Duodenal mucosa (tissue), 2 donors: ENCODE data around the gene FAM168A.

Experiments
- H3K27ac ChIP-seq: one replicate; pipeline ENCODE4 v1.7.0; 2013; ENCODE audit warnings: low read depth, low read length
- H3K27me3 ChIP-seq, 2 donors: one replicate each; pipeline ENCODE4 v1.7.0; 2013; ENCODE audit warnings: low read length in 2 of 2, control low read depth in 1 of 2; ENCODE audit not compliant: insufficient read depth in 2 of 2, control insufficient read depth in 1 of 2
- H3K36me3 ChIP-seq, 2 donors: one replicate each; pipeline ENCODE4 v1.7.0; 2013; ENCODE audit warnings: low read length in 2 of 2, control low read depth in 1 of 2; ENCODE audit not compliant: insufficient read depth in 2 of 2, control insufficient read depth in 1 of 2
- H3K4me1 ChIP-seq, 2 donors: one replicate each; pipeline ENCODE4 v1.7.0; 2013; ENCODE audit warnings: low read length in 2 of 2, control low read depth in 1 of 2; ENCODE audit not compliant: insufficient read depth in 2 of 2, control insufficient read depth in 1 of 2
- H3K4me3 ChIP-seq, 2 donors: one replicate each; pipeline ENCODE4 v1.7.0; 2013; ENCODE audit warnings: low read length in 2 of 2, low read depth in 1 of 2
- H3K9ac ChIP-seq, 2 donors: one replicate each; pipeline ENCODE4 v1.7.0; 2013; ENCODE audit warnings: low read length in 2 of 2, low read depth in 1 of 2
- H3K9me3 ChIP-seq, 2 donors: one replicate each; pipeline ENCODE4 v1.7.0; 2013; ENCODE audit warnings: low read length in 2 of 2, control low read depth in 1 of 2; ENCODE audit not compliant: control insufficient read depth in 1 of 2

The FAM168A gene

GRCh38 chr11:73356979-73357860 is 240.7 kb downstream of the FAM168A start:
- no peak overlapping the region for H3K27ac ChIP-seq
- no peaks in the 10 kb centered on the region for H3K9me3 ChIP-seq
- peaks cover 0 to 13% of the 10 kb centered on the region in 2 donors for H3K36me3 ChIP-seq
- H3K9ac ChIP-seq, result no peak overlapping the region
- no peak overlapping the region for H3K4me3 ChIP-seq
- H3K27me3 ChIP-seq, result no peaks in the 10 kb centered on the region
- no peaks in the 10 kb centered on the region for H3K4me1 ChIP-seq

- no peak overlapping the region for H3K27ac ChIP-seq
- H3K9ac ChIP-seq, result no peak overlapping the region
- H3K4me1 ChIP-seq, result no peaks in the 10 kb centered on the region
- no peaks in the 10 kb centered on the region for H3K27me3 ChIP-seq
- peaks cover 0 to 5% of the 10 kb centered on the region in 2 donors for H3K36me3 ChIP-seq
- no peaks in the 10 kb centered on the region for H3K9me3 ChIP-seq
- H3K4me3 ChIP-seq, result no peak overlapping the region
These were observed 242.8 kb downstream of the FAM168A start for GRCh38 chr11:73355109-73355508.

DNA sequence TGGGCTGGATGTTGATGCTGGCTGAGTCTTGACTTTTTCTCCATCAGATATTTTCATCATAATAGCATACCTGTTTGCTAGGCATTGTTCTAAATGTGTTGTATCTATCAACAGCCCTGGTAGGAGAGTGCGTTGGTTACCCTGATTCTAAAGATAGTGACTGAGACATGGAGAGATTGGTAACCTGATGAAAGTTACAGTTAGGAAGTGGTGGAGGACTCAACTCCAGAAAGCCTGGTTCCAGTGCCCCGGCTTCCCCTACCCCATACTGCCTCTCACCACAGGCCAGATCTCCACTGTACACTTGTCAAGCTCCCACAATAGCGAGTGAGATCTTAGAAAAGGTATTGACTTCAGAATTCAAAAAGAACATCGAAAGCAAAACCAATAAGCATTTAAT is 244.5 kb downstream of the FAM168A start:
- H3K4me3 ChIP-seq, result no peak overlapping the region
- H3K4me1 ChIP-seq, result no peaks in the 10 kb centered on the region
- no peak overlapping the region for H3K27ac ChIP-seq
- no peak overlapping the region for H3K9ac ChIP-seq
- H3K9me3 ChIP-seq, result no peaks in the 10 kb centered on the region
- H3K36me3 ChIP-seq, result no peaks in the 10 kb centered on the region
- no peaks in the 10 kb centered on the region for H3K27me3 ChIP-seq

DNA sequence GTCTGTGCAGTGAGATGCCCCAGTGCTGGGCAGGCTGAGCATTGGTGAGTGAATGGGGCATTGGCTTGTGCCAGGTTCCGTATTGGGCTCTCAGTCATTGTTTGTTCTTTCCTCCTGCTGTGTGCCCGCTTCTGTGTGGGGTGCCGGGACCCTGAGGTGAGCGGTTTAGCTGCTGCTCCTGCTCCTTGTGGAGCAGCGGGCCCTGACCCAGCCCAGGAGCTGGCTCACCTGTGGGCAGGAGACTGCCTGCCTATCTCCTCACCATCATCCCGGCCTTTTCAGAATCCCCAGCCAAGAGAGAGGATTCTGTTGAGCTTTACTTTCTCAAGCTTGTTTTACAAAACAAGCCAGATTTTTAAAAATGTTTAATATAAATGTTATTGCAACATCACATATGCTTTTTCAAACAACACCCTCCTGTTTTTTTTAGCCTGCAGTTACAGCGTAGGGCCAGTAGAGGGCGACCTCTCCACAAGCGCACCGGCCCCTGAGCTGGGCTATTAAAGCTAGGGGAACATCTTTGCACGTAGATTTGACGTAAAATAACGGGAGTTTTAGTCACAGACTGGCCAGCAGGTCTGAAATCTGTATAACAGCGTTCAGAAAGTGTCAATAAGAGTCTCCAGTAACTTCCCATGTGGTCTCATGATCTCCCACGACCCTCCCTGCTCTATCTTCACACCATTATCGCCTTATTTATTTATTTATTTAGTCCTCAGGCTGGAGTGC is 246.8 kb downstream of the FAM168A start:
- no peak overlapping the region for H3K9ac ChIP-seq
- no peak overlapping the region for H3K27ac ChIP-seq
- no peak overlapping the region for H3K4me3 ChIP-seq
- H3K27me3 ChIP-seq, result no peaks in the 10 kb centered on the region
- no peaks in the 10 kb centered on the region for H3K36me3 ChIP-seq
- no peaks in the 10 kb centered on the region for H3K4me1 ChIP-seq
- no peaks in the 10 kb centered on the region for H3K9me3 ChIP-seq
